SK-N-MC (cell line): ENCODE results near the gene RIMBP2.

Experiments
- EZH2 ChIP-seq: fragments of 200-600 bp; sonication (generic); IDR thresholded peaks from one replicate; pipeline ENCODE4 v1.6.1; 2017; ENCODE audit warnings: antibody characterized with exemption
- FOXP2 ChIP-seq: optimal IDR thresholded peaks from 2 replicates; pipeline ENCODE3; 2011; ENCODE audit warnings: mild to moderate bottlenecking, moderate library complexity; ENCODE audit not compliant: insufficient read depth; ENCODE audit errors: extremely low read length, control extremely low read depth
- POLR2AphosphoS5 ChIP-seq: IDR thresholded peaks from 2 replicates; pipeline ENCODE4 v1.6.1; 2012; ENCODE audit warnings: mild to moderate bottlenecking, low read depth, low read length, borderline replicate concordance

DNA sequence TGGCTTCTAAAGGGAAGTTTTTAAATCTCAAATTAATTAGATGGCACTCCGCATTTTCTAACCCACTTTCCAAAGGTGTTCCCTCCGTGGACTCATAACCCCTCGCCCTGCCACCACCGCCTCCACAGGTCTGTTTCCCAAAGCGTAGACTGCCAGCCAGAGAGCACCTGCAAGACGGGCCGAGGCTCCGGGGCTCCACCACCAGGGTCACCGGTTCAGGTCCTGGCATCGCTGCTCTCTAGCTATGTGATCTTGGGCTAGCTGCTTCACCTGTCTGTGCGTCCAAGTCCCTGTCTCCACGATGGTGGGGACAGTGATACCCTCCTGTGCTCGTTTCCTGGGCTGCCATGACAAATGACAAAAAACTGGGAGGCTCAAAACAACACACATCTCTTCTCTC lies 11.5 kb downstream of the RIMBP2 start:
- TF ChIP-seq POLR2AphosphoS5 (no peak), EZH2 (no peak), FOXP2 (no peak)
